ENCODE data around the gene MORN5.

DNA sequence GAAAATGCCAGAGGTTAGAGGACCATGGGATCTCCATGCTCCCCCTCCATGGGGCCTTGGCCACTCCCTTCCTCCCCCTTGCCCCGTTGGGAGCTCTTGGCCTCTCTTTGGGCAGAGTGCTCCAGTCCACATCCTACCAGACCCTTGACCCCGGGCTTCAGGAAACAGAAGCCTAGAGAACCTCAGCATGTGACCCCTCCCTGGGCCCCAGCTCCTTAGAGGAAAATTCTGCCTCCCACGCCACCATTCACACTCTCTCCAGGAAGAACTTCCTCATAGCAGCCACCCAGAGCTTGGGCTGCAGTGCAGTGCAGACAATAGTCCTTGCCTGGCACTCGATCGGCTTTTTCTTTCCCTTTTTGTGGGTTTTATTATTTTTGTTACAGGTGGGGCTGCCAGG, 63.1 kb downstream of the MORN5 start:
- TF ChIP-seq, protein P1, sequence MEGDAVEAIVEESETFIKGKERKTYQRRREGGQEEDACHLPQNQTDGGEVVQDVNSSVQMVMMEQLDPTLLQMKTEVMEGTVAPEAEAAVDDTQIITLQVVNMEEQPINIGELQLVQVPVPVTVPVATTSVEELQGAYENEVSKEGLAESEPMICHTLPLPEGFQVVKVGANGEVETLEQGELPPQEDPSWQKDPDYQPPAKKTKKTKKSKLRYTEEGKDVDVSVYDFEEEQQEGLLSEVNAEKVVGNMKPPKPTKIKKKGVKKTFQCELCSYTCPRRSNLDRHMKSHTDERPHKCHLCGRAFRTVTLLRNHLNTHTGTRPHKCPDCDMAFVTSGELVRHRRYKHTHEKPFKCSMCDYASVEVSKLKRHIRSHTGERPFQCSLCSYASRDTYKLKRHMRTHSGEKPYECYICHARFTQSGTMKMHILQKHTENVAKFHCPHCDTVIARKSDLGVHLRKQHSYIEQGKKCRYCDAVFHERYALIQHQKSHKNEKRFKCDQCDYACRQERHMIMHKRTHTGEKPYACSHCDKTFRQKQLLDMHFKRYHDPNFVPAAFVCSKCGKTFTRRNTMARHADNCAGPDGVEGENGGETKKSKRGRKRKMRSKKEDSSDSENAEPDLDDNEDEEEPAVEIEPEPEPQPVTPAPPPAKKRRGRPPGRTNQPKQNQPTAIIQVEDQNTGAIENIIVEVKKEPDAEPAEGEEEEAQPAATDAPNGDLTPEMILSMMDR (IDR thresholded peaks at IDR 0.05; ENCODE audit: low read depth, low read length, missing input control): no peak
- no peak for TF ChIP-seq TAF1 (conservative IDR thresholded peaks at IDR 0.05)
- TF ChIP-seq, protein P2, sequence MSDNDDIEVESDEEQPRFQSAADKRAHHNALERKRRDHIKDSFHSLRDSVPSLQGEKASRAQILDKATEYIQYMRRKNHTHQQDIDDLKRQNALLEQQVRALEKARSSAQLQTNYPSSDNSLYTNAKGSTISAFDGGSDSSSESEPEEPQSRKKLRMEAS (IDR thresholded peaks at IDR 0.05): no peak
- no peak for TF ChIP-seq YY1 (IDR thresholded peaks at IDR 0.05)
- no peak for TF ChIP-seq EGR1 (IDR thresholded peaks at IDR 0.05; ENCODE audit: low read depth in 2 of 2)
- TF ChIP-seq, protein P3, sequence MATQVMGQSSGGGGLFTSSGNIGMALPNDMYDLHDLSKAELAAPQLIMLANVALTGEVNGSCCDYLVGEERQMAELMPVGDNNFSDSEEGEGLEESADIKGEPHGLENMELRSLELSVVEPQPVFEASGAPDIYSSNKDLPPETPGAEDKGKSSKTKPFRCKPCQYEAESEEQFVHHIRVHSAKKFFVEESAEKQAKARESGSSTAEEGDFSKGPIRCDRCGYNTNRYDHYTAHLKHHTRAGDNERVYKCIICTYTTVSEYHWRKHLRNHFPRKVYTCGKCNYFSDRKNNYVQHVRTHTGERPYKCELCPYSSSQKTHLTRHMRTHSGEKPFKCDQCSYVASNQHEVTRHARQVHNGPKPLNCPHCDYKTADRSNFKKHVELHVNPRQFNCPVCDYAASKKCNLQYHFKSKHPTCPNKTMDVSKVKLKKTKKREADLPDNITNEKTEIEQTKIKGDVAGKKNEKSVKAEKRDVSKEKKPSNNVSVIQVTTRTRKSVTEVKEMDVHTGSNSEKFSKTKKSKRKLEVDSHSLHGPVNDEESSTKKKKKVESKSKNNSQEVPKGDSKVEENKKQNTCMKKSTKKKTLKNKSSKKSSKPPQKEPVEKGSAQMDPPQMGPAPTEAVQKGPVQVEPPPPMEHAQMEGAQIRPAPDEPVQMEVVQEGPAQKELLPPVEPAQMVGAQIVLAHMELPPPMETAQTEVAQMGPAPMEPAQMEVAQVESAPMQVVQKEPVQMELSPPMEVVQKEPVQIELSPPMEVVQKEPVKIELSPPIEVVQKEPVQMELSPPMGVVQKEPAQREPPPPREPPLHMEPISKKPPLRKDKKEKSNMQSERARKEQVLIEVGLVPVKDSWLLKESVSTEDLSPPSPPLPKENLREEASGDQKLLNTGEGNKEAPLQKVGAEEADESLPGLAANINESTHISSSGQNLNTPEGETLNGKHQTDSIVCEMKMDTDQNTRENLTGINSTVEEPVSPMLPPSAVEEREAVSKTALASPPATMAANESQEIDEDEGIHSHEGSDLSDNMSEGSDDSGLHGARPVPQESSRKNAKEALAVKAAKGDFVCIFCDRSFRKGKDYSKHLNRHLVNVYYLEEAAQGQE (IDR thresholded peaks at IDR 0.05): no peak
- no peak for TF ChIP-seq RAD21 (IDR thresholded peaks at IDR 0.05)
- TF ChIP-seq JUND (IDR thresholded peaks at IDR 0.05): no peak
- TF ChIP-seq, protein P4, sequence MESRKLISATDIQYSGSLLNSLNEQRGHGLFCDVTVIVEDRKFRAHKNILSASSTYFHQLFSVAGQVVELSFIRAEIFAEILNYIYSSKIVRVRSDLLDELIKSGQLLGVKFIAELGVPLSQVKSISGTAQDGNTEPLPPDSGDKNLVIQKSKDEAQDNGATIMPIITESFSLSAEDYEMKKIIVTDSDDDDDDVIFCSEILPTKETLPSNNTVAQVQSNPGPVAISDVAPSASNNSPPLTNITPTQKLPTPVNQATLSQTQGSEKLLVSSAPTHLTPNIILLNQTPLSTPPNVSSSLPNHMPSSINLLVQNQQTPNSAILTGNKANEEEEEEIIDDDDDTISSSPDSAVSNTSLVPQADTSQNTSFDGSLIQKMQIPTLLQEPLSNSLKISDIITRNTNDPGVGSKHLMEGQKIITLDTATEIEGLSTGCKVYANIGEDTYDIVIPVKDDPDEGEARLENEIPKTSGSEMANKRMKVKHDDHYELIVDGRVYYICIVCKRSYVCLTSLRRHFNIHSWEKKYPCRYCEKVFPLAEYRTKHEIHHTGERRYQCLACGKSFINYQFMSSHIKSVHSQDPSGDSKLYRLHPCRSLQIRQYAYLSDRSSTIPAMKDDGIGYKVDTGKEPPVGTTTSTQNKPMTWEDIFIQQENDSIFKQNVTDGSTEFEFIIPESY (IDR thresholded peaks at IDR 0.05): no peak
- no peak for TF ChIP-seq HNF4G (IDR thresholded peaks at IDR 0.05)
- TF ChIP-seq, protein P5, sequence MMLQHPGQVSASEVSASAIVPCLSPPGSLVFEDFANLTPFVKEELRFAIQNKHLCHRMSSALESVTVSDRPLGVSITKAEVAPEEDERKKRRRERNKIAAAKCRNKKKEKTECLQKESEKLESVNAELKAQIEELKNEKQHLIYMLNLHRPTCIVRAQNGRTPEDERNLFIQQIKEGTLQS (IDR thresholded peaks at IDR 0.05): no peak

Data from liver (tissue), 3 donors.